Stomach smooth muscle (tissue), 2 donors: ENCODE results near the gene ST8SIA6.

Experiments
- H3K27ac ChIP-seq: one replicate; pipeline ENCODE4 v1.7.0; 2013; ENCODE audit warnings: mild to moderate bottlenecking, low read length, inconsistent platforms
- H3K27me3 ChIP-seq, 2 donors: one replicate each; pipeline ENCODE4 v1.7.0; 2013; ENCODE audit warnings: low read length in 2 of 2; ENCODE audit not compliant: insufficient read depth in 2 of 2, control insufficient read depth in 1 of 2
- H3K36me3 ChIP-seq, 2 donors: one replicate each; pipeline ENCODE4 v1.7.0; 2013; ENCODE audit warnings: low read length in 2 of 2; ENCODE audit not compliant: control insufficient read depth in 2 of 2, insufficient read depth in 2 of 2
- H3K4me1 ChIP-seq: one replicate; pipeline ENCODE4 v1.7.0; 2013; ENCODE audit warnings: low read length; ENCODE audit not compliant: control insufficient read depth, insufficient read depth
- H3K4me3 ChIP-seq, 2 donors: one replicate each; pipeline ENCODE4 v1.7.0; 2013; ENCODE audit warnings: low read length in 2 of 2
- H3K9ac ChIP-seq, 2 donors: one replicate each; pipeline ENCODE4 v1.7.0; 2013; ENCODE audit warnings: low read length in 2 of 2, mild to moderate bottlenecking in 1 of 2
- H3K9me3 ChIP-seq, 2 donors: one replicate each; pipeline ENCODE4 v1.7.0; 2013; ENCODE audit warnings: low read length in 2 of 2; ENCODE audit not compliant: control insufficient read depth in 2 of 2
- donor health status: healthy.
- donor health status: Pancreatic carcinoma.

The ST8SIA6 gene

GRCh38 chr10:17426263-17426750 is 28.1 kb downstream of the ST8SIA6 start:
- no peak overlapping the region for H3K4me3 ChIP-seq
- no peaks in the 10 kb centered on the region for H3K36me3 ChIP-seq
- no peaks in the 10 kb centered on the region for H3K4me1 ChIP-seq
- H3K27me3 ChIP-seq: peaks cover 2 to 3% of the 10 kb centered on the region in 2 donors
- no peaks in the 10 kb centered on the region for H3K9me3 ChIP-seq
- H3K27ac ChIP-seq: no peak overlapping the region
- H3K9ac ChIP-seq: no peak overlapping the region

GRCh38 chr10:17425584-17426262 is 28.7 kb downstream of the ST8SIA6 start:
- Histone ChIP-seq H3K9me3 (no peaks in the 10 kb centered on the region), H3K27ac (no peak overlapping the region), H3K36me3 (no peaks in the 10 kb centered on the region), H3K9ac (no peak overlapping the region), H3K27me3 (peaks cover 0 to 2% of the 10 kb centered on the region in 2 donors), H3K4me3 (no peak overlapping the region), H3K4me1 (no peaks in the 10 kb centered on the region)

- Histone ChIP-seq H3K9ac (no peak overlapping the region), H3K4me1 (no peaks in the 10 kb centered on the region), H3K4me3 (no peak overlapping the region), H3K27me3 (peaks cover 0 to 2% of the 10 kb centered on the region in 2 donors), H3K36me3 (no peaks in the 10 kb centered on the region), H3K27ac (no peak overlapping the region), H3K9me3 (no peaks in the 10 kb centered on the region)
Measured at GRCh38 chr10:17423632-17424186, 30.7 kb downstream of the ST8SIA6 start.

- no peak overlapping the region for H3K4me3 ChIP-seq
- no peaks in the 10 kb centered on the region for H3K36me3 ChIP-seq
- H3K27me3 ChIP-seq: peaks cover 0 to 2% of the 10 kb centered on the region in 2 donors
- H3K9ac ChIP-seq: no peak overlapping the region
- no peaks in the 10 kb centered on the region for H3K4me1 ChIP-seq
- H3K9me3 ChIP-seq: no peaks in the 10 kb centered on the region
- no peak overlapping the region for H3K27ac ChIP-seq
Measured at GRCh38 chr10:17422931-17423330, 31.5 kb downstream of the ST8SIA6 start.

GRCh38 chr10:17418249-17418648 is 36.1 kb downstream of the ST8SIA6 start:
- H3K9me3 ChIP-seq: no peaks in the 10 kb centered on the region
- H3K9ac ChIP-seq: no peak overlapping the region
- H3K27ac ChIP-seq: no peak overlapping the region
- no peaks in the 10 kb centered on the region for H3K36me3 ChIP-seq
- H3K27me3 ChIP-seq: no peaks in the 10 kb centered on the region
- no peaks in the 10 kb centered on the region for H3K4me1 ChIP-seq
- H3K4me3 ChIP-seq: no peak overlapping the region

- Histone ChIP-seq H3K9ac (no peak overlapping the region), H3K36me3 (no peaks in the 10 kb centered on the region), H3K4me1 (no peaks in the 10 kb centered on the region), H3K27me3 (peaks cover 0 to 2% of the 10 kb centered on the region in 2 donors), H3K27ac (no peak overlapping the region), H3K4me3 (no peak overlapping the region), H3K9me3 (no peaks in the 10 kb centered on the region)
Measured at GRCh38 chr10:17416442-17417211, 37.8 kb downstream of the ST8SIA6 start.

GRCh38 chr10:17415046-17415658 is 39.2 kb downstream of the ST8SIA6 start:
- Histone ChIP-seq H3K4me3 (no peak overlapping the region), H3K4me1 (no peaks in the 10 kb centered on the region), H3K27ac (no peak overlapping the region), H3K9me3 (no peaks in the 10 kb centered on the region), H3K27me3 (peaks cover 0 to 2% of the 10 kb centered on the region in 2 donors), H3K36me3 (no peaks in the 10 kb centered on the region), H3K9ac (no peak overlapping the region)

- H3K9me3 ChIP-seq: no peaks in the 10 kb centered on the region
- no peak overlapping the region for H3K4me3 ChIP-seq
- H3K4me1 ChIP-seq: no peaks in the 10 kb centered on the region
- H3K36me3 ChIP-seq: no peaks in the 10 kb centered on the region
- peaks cover 0 to 2% of the 10 kb centered on the region in 2 donors for H3K27me3 ChIP-seq
- H3K9ac ChIP-seq: no peak overlapping the region
- H3K27ac ChIP-seq: no peak overlapping the region
Measured at GRCh38 chr10:17414484-17414883, 39.9 kb downstream of the ST8SIA6 start.

- H3K9ac ChIP-seq: no peak overlapping the region
- no peaks in the 10 kb centered on the region for H3K36me3 ChIP-seq
- peaks cover 0 to 2% of the 10 kb centered on the region in 2 donors for H3K27me3 ChIP-seq
- H3K4me1 ChIP-seq: no peaks in the 10 kb centered on the region
- no peaks in the 10 kb centered on the region for H3K9me3 ChIP-seq
- no peak overlapping the region for H3K27ac ChIP-seq
- H3K4me3 ChIP-seq: no peak overlapping the region
Measured at GRCh38 chr10:17413876-17414275, 40.5 kb downstream of the ST8SIA6 start.

- Histone ChIP-seq H3K4me3 (no peak overlapping the region), H3K36me3 (no peaks in the 10 kb centered on the region), H3K9ac (no peak overlapping the region), H3K4me1 (no peaks in the 10 kb centered on the region), H3K27me3 (peaks cover 0 to 2% of the 10 kb centered on the region in 2 donors), H3K9me3 (no peaks in the 10 kb centered on the region), H3K27ac (no peak overlapping the region)
Measured at GRCh38 chr10:17412323-17412722, 42.1 kb downstream of the ST8SIA6 start.
